8988T (cell line): ENCODE data around the gene SLX1B.
"Not testable (repeated sequence)": the region's sequence is repeated elsewhere in the genome, so short reads cannot be mapped to it uniquely, and the experiment has no call there.

Source experiments
- DNase-seq: peaks from one replicate; pipeline ENCODE4 v3.0.0; 2011

The SLX1B gene

GRCh38 chr16:29454269-29454668, at the start of gene SLX1B, which contains the start of gene BOLA2:
TSS of gene SLX1B (plus strand) at chr16:29454533.
TSS of gene BOLA2 (minus strand) at chr16:29454351. CDS start at chr16:29454253, 98 bp downstream.
- DNase-seq, result not testable (repeated sequence)

GRCh38 chr16:29405249-29405648, 49.1 kb upstream of the SLX1B start:
- not testable (repeated sequence) for DNase-seq

GRCh38 chr16:29423587-29423986, 30.7 kb upstream of the SLX1B start:
- not testable (repeated sequence) for DNase-seq

GRCh38 chr16:29425390-29425789, 28.9 kb upstream of the SLX1B start:
- not testable (repeated sequence) for DNase-seq

- not testable (repeated sequence) for DNase-seq
These were observed 579 bp upstream of the SLX1B start for GRCh38 chr16:29453754-29454153.

- DNase-seq, result not testable (repeated sequence)
These were observed 495 bp downstream of the SLX1B start for GRCh38 chr16:29454828-29455227.

GRCh38 chr16:29457660-29458059, 3.3 kb downstream of the SLX1B start:
- DNase-seq, result not testable (repeated sequence)

GRCh38 chr16:29459706-29460646, 5.6 kb downstream of the SLX1B start, which contains the start of gene SULT1A4:
TSS of gene SULT1A4 (plus strand) at chr16:29459913. CDS start at chr16:29461386, 1,473 bp downstream.
- DNase-seq, result not testable (repeated sequence)

GRCh38 chr16:29460647-29461030, 6.3 kb downstream of the SLX1B start:
- DNase-seq, result not testable (repeated sequence)

GRCh38 chr16:29465985-29466824, 11.9 kb downstream of the SLX1B start:
- not testable (repeated sequence) for DNase-seq

GRCh38 chr16:29466904-29467303, 12.6 kb downstream of the SLX1B start:
- not testable (repeated sequence) for DNase-seq

- DNase-seq, result not testable (repeated sequence)
These were observed 13.5 kb downstream of the SLX1B start for GRCh38 chr16:29467654-29468366.

- not testable (repeated sequence) for DNase-seq
These were observed 15.3 kb downstream of the SLX1B start for GRCh38 chr16:29469660-29470059.

- DNase-seq, result not testable (repeated sequence)
These were observed 17.7 kb downstream of the SLX1B start for GRCh38 chr16:29472065-29472464.

GRCh38 chr16:29482276-29482675, 27.9 kb downstream of the SLX1B start:
- not testable (repeated sequence) for DNase-seq

- not testable (repeated sequence) for DNase-seq
These were observed 52.0 kb downstream of the SLX1B start, which contains the start of gene NPIPB12 for GRCh38 chr16:29506308-29506707. TSS of gene NPIPB12 (minus strand) at chr16:29506408.
